Jurkat, Clone E6-1 (cell line): ENCODE data around the gene PSORS1C1.

Experiments
- DNase-seq: peaks from one replicate; pipeline ENCODE4 v3.0.0-alpha.2; 2011; ENCODE audit warnings: low read depth, low spot score
- H3K4me3 ChIP-seq: 2 replicates; pipeline ENCODE4 v1.5.1; 2011; ENCODE audit warnings: mild to moderate bottlenecking, low read length, control low read depth, moderate library complexity

PSORS1C1 gene

GRCh38 chr6:31121131-31121790 lies 6.7 kb downstream of the PSORS1C1 start:
- no peak for DNase-seq
- H3K4me3 ChIP-seq, result no peak overlapping the region

GRCh38 chr6:31122791-31123706 lies 8.4 kb downstream of the PSORS1C1 start:
- DNase-seq, result no peak
- H3K4me3 ChIP-seq, result no peak overlapping the region

DNA sequence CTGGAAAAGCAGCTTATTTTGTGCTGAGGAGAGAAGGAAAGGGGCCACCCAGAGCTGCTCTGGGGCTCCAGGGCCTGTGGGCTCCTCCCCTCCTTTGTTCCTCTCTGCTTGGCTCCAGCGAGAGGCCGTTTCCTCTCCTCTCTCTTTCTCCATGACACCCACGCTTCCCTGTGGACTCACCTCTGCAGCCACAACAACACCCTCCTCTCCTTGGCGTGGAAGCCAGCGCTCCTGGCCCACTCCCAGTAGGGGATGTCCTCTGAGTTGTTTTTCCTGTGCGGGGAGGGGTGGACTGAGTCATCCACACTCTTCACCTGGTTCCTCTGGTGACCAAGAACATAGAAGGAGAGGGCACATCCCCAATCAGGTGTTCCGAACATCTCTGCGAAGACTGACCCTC lies 10.6 kb downstream of the PSORS1C1 start:
- DNase-seq, result no peak
- H3K4me3 ChIP-seq, result no peak overlapping the region

GRCh38 chr6:31125586-31126363 lies 11.2 kb downstream of the PSORS1C1 start:
- DNase-seq, result no peak
- no peak overlapping the region for H3K4me3 ChIP-seq

DNA sequence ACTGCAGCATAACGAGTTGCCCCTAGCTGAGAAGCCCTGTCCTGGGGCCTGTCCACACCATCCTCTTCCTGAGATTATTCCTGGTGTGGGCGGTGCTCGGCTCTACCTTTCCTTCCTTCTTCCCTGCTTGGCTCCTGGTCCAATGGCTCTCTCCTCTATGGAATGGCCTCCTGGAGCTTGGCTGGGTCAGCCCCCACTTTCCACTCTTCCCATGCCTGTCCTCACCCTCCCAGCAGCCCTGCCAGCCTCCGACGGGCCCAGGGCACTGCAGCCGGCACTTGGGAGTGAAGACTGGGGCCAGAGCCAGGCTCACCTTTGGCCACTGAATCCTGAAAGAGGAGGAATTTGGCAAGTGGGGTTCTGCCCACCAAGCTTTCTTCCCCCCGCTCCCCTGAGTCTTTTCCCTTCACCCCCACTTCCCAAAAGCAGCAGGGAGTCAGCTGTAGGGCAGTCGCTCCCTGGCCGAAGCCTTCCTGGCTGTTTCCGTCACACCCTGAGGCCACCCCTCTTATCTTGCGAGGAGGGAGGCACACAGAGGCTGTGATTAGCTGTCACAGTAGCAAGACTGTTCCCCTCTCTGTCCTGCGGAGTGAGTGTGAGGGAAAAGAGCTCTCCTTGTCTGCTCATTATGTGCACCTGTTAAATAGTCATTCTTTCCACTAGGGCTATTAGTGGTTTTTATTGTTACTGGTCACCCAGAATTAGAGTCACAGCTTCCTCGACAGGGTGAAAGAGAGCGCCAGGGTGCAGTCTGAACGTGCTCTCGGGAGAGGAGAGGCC lies 12.0 kb downstream of the PSORS1C1 start:
- DNase-seq, result no peak
- H3K4me3 ChIP-seq, result no peak overlapping the region

DNA sequence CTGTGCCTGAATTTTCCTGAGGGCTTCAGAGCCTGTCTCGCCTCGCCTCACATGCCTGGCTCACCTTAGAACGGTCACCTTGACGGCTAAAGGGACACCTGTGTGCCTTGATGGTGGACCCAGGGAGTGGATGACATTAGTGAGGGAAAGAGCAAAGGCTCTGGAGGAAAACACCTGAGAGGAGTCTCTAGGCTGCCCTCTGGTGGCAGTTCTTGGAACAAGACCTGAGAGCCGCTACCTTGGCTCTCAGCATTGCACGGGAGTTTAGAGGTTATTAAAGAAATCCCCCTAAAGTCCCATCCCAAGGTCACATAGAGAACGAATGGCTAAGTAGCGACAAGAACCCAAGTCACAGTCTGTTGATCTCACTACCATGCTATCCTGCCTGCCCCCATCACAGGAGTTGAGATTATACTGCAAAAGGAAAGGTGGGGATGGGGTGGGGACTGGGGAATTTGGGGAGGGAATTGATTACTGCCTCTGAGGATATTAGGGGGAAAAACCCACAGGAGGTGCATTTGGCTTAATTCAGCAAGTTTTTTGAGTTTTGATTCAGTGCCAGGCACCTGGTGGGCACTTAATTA lies 13.6 kb downstream of the PSORS1C1 start:
- peak; percentile 24 for DNase-seq

DNA sequence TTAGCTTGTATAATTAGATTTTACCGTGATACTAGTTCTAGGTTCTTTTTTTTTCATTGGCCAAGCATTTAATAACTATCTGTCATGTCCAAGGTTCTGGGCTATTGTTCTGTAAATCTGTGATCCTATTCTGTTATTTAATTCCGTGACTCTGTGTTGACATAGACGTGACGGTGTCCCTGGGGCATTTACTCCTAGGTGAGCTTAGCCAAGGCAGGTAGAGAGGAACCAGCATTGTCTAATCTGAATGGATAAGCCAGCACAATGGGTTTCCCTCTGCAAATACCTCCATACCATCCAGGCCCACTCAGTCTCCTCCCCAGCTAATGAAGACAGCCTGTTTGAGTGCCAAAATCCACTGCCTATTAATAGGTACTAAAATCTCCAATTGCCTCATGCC lies 14.5 kb downstream of the PSORS1C1 start:
- H3K4me3 ChIP-seq, result no peak overlapping the region
- DNase-seq, result no peak

More for the DNA sequence above, 13.6 kb downstream of the PSORS1C1 start:
- H3K4me3 ChIP-seq, result no peak overlapping the region

DNA sequence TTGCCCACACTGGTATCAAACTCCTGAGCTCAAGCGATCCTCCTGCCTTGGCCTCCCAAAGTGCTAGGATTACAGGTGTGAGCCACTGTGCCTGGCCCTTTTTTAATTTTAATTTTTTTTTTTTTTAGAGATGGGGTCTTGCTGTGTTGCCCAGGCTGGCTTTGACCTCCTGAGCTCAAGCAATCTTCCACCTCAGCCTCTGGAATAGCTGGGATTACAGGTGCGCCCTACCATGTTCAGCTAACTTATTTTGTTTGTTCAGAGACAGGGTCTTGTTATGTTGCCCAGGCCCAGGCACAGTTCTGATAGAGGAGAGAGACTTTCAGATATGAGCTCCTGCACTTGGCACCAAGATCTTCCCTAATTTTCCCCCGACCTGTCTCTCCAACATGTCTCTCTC lies 16.2 kb downstream of the PSORS1C1 start:
- no peak overlapping the region for H3K4me3 ChIP-seq
- no peak for DNase-seq

DNA sequence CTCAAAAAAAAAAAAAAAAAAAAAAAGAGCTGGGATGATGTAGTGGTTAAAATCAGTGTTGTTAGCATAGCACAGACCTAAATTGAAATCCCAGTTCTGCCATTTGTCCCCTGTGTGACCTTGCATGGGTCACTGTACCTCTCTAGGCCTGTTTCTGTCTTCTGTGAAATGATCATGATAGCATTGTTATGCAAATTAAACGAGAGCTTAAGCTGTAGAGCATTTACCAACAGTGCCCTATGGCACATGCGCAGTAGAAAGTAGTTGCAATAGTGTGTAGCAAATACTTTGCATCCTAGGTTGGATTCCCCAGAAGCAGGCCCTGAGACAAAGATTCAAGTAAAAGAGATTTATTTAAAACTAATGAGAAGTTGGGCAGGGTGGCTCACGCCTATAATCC lies 17.0 kb downstream of the PSORS1C1 start:
- no peak overlapping the region for H3K4me3 ChIP-seq
- no peak for DNase-seq

DNA sequence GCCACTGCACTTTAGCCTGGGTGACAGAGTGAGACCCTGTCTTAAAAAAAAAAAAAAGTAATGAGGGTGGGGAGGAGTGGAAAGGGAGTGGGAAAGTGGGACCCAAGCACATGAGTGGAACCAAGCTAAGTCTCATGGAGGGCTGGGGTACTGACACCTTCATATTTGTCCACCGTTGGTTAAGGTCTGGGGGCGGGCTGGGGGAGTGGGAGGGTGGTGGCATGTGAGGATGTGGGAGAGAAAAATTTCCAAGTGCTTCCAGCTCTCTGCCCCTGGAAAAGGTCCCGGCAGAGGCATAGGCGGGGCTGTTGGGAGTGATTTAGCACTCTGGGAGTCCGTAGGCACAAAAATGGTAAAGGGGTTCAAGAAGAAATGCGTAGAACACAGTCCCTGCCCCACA lies 18.2 kb downstream of the PSORS1C1 start:
- no peak for DNase-seq
- H3K4me3 ChIP-seq, result no peak overlapping the region

DNA sequence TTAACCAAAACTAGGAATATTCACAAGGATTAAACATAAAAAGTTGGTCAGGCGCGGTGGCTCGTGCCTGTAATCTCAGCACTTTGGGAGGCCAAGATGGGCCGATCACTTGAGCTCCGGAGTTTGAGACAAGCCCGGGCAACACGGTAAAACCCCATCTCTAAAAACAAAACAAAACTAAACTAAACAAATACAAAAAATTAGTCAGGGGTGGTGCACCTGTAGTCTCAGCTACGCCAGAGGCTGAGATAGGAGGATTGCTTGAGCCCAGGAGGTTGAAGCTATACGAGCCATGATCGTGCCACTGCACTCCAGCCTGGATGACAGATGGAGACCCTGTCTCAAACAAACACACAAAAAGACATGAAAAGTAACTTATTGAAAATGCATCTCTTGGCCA lies 21.1 kb downstream of the PSORS1C1 start:
- no peak for DNase-seq
- H3K4me3 ChIP-seq, result no peak overlapping the region

- no peak within 1 kb of the TSS; the same call in 1 of the 2 replicates for H3K4me3 ChIP-seq
- DNase-seq, result no peak
These were observed 24.4 kb downstream of the PSORS1C1 start, which contains the start of gene PSORS1C2 for GRCh38 chr6:31138982-31139381. Gene PSORS1C2 (minus strand): TSS chr6:31139066. CDS start chr6:31139026, 40 bp downstream.

DNA sequence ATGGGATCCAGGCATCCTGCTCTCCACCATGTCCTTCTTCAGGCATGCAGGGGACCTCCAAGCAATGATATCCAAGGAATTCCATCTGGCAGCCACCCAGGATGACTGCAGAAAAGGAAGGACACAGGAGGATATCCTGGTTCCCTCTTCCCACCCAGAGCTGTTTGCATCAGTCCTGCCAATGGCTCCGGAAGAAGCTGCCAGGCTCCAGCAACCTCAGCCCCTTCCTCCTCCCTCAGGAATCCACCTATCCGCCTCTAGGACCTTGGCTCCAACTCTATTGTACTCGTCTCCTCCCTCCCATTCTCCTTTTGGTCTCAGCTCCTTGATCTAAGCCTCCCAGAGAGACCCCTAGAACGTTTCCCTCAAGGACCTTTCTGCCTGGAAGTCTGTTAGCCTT lies 25.0 kb downstream of the PSORS1C1 start:
- H3K4me3 ChIP-seq, result no peak overlapping the region
- no peak for DNase-seq

DNA sequence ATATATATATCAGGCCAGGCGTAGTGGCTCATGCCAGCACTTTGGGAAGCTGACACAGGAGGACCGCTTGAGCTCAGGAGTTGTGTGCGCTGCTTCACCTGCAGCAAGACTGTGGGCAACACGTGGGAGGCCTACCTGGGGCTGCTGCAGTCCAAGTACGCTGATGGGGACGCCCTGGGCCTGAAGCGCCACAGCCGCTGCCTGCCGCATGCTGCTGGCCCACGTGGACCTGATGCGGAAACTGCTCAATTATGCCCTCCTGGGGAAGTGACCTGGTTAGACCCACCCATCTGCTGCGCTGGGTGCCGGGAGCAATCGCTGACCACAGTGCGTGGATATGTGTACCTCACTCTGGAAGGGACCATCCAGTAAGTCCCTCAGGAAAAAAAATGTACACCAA lies 26.0 kb downstream of the PSORS1C1 start:
- H3K4me3 ChIP-seq, result no peak overlapping the region
- DNase-seq, result no peak

- no peak for DNase-seq
These were observed 27.8 kb downstream of the PSORS1C1 start for GRCh38 chr6:31142361-31142761.

DNA sequence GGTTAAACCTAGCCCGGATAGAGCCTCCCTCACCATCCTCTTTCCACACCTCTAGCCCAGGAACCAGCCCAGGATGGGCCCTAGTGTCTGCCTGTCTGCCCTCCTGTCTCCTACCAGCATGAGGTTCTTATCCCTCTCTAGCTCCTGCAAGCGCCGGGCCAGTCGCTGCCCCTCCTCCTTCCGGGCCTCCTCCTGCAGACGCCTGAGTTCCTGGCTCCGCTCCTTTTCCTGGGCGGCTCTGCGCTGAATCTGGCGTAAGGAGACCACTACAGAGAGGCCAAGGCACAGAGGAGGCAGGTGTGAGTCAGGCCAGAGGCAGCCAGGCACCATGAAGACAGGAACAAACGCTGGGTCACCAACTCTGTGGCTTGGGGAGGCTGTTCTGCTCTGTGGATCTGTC lies 28.5 kb downstream of the PSORS1C1 start:
- no peak overlapping the region for H3K4me3 ChIP-seq
- no peak for DNase-seq

More at GRCh38 chr6:31142361-31142761, 27.8 kb downstream of the PSORS1C1 start:
- H3K4me3 ChIP-seq, result no peak overlapping the region

GRCh38 chr6:31144296-31144969 lies 29.8 kb downstream of the PSORS1C1 start:
- H3K4me3 ChIP-seq, result no peak overlapping the region
- DNase-seq, result no peak

- no peak overlapping the region for H3K4me3 ChIP-seq
- DNase-seq, result no peak
These were observed 30.4 kb downstream of the PSORS1C1 start for GRCh38 chr6:31144970-31145340.
